ENCODE data around the gene CAMSAP2.

Gene CAMSAP2

GRCh38 chr1:200887036-200887435 is 148.3 kb downstream of the CAMSAP2 start:
- DNase-seq: no peak

GRCh38 chr1:200887772-200888348 is 149.2 kb downstream of the CAMSAP2 start:
- no peak for DNase-seq

GRCh38 chr1:200888349-200888838 is 149.7 kb downstream of the CAMSAP2 start:
- no peak for DNase-seq

GRCh38 chr1:200889571-200889970 is 150.9 kb downstream of the CAMSAP2 start:
- DNase-seq: no peak

- no peak for DNase-seq
These were observed 151.3 kb downstream of the CAMSAP2 start for GRCh38 chr1:200890027-200890426.

- DNase-seq: no peak
These were observed 152.4 kb downstream of the CAMSAP2 start for GRCh38 chr1:200890818-200891773.

GRCh38 chr1:200891774-200892157 is 153.1 kb downstream of the CAMSAP2 start:
- DNase-seq: no peak

GRCh38 chr1:200892546-200892945 is 153.9 kb downstream of the CAMSAP2 start:
- DNase-seq: no peak

- no peak for DNase-seq
These were observed 154.3 kb downstream of the CAMSAP2 start for GRCh38 chr1:200892958-200893357.

- no peak for DNase-seq
These were observed 154.8 kb downstream of the CAMSAP2 start for GRCh38 chr1:200893411-200893901.

- DNase-seq: no peak
These were observed 156.2 kb downstream of the CAMSAP2 start, which contains the start of gene INAVA for GRCh38 chr1:200894712-200895442. TSS of gene INAVA (plus strand) at chr1:200894900. CDS start at chr1:200898401, 3,501 bp downstream.

- no peak for DNase-seq
These were observed 156.7 kb downstream of the CAMSAP2 start for GRCh38 chr1:200895443-200895789.

GRCh38 chr1:200895801-200896530 is 157.3 kb downstream of the CAMSAP2 start:
- no peak for DNase-seq

GRCh38 chr1:200896531-200897196 is 158.0 kb downstream of the CAMSAP2 start:
- DNase-seq: no peak

- DNase-seq: no peak
These were observed 158.6 kb downstream of the CAMSAP2 start for GRCh38 chr1:200897259-200897658.

GRCh38 chr1:200899015-200899386 is 160.3 kb downstream of the CAMSAP2 start:
- no peak for DNase-seq

GRCh38 chr1:200899451-200899915 is 160.8 kb downstream of the CAMSAP2 start:
- no peak for DNase-seq

GRCh38 chr1:200899954-200900867 is 161.5 kb downstream of the CAMSAP2 start:
- peak; percentile 53 for DNase-seq

GRCh38 chr1:200900877-200901276 is 162.2 kb downstream of the CAMSAP2 start:
- DNase-seq: peak; percentile 53

GRCh38 chr1:200901350-200901749 is 162.7 kb downstream of the CAMSAP2 start:
- DNase-seq: no peak
